Kidney epithelial cell (primary cell): ENCODE measurements around the gene RPL41. TPM values are rescaled to one million over a fixed set of nuclear protein-coding genes. Genes with fewer than 3 reads are reported as not detected.

Experiments used
- DNase-seq: peaks from one replicate; pipeline ENCODE4 v3.0.0-alpha.2; 2010; ENCODE audit warnings: low read depth
- H3K27me3 ChIP-seq: 2 replicates; pipeline ENCODE4 v1.6.0; 2011; ENCODE audit warnings: low read length; ENCODE audit not compliant: control insufficient read depth, insufficient read depth
- H3K36me3 ChIP-seq: 2 replicates; pipeline ENCODE4 v1.5.1; 2011; ENCODE audit warnings: low read length; ENCODE audit not compliant: control insufficient read depth, insufficient read depth
- H3K4me3 ChIP-seq: 2 replicates; pipeline ENCODE4 v1.5.1; 2011; ENCODE audit warnings: low read depth, mild to moderate bottlenecking, control low read depth, low read length
- CTCF ChIP-seq: IDR thresholded peaks from 2 replicates; pipeline ENCODE4 v1.5.1; 2011; ENCODE audit warnings: mild to moderate bottlenecking, moderate library complexity, low read length, control low read depth, inconsistent platforms; ENCODE audit not compliant: insufficient read depth, poor library complexity, severe bottlenecking
- total RNA-seq: library from RNA; depleted of rRNA; stranded (reverse); fragments of >200 nt; gene quantifications from 2 replicates; pipeline ENCODE4 v1.2.3, GENCODE V29; 2015

The RPL41 gene
- total RNA-seq, 1 donor from 2014 or later, result 2,735 TPM

GRCh38 chr12:56079723-56080555, 36.5 kb upstream of the RPL41 start, which contains the start of gene ERBB3:
TSS of gene ERBB3 (plus strand) at chr12:56080165. CDS start at chr12:56080301, 136 bp downstream.
- DNase-seq, result no peak
- Histone ChIP-seq H3K4me3 (peak within 1 kb of the TSS; percentile 50), H3K36me3 (no peaks in the 10 kb centered on the region), H3K27me3 (peaks cover 7% of the 10 kb centered on the region)
- TF ChIP-seq CTCF, result no peak

- Histone ChIP-seq H3K36me3 (no peaks in the 10 kb centered on the region), H3K4me3 (peak overlapping the region; percentile 50), H3K27me3 (peaks cover 7% of the 10 kb centered on the region)
- TF ChIP-seq CTCF, result peak; percentile 5
- no peak for DNase-seq
Observed at GRCh38 chr12:56080556-56081138, 35.8 kb upstream of the RPL41 start.

GRCh38 chr12:56081393-56082347, 34.8 kb upstream of the RPL41 start:
- Histone ChIP-seq H3K4me3 (no peak overlapping the region), H3K36me3 (no peaks in the 10 kb centered on the region), H3K27me3 (peaks cover 7% of the 10 kb centered on the region)
- TF ChIP-seq CTCF, result no peak
- no peak for DNase-seq

GRCh38 chr12:56082382-56082781, 34.1 kb upstream of the RPL41 start:
- no peak for DNase-seq
- no peaks in the 10 kb centered on the region for H3K36me3 ChIP-seq
- TF ChIP-seq CTCF, result no peak
- H3K27me3 ChIP-seq, result peaks cover 7% of the 10 kb centered on the region
- no peak overlapping the region for H3K4me3 ChIP-seq

GRCh38 chr12:56082967-56083366, 33.5 kb upstream of the RPL41 start:
- Histone ChIP-seq H3K36me3 (no peaks in the 10 kb centered on the region), H3K4me3 (no peak overlapping the region), H3K27me3 (peaks cover 7% of the 10 kb centered on the region)
- no peak for TF ChIP-seq CTCF
- no peak for DNase-seq
